Esophagus muscularis mucosa (tissue), 3 donors: ENCODE data around the gene GK2.

Source experiments
- POLR2A ChIP-seq: fragments of 450-650 bp; IDR thresholded peaks from one replicate; pipeline ENCODE4 v1.6.1; 2017; ENCODE audit warnings: antibody characterized with exemption, moderate library complexity, mild to moderate bottlenecking, low read depth
- TF ChIP-seq, protein P1 (sequence below), 3 experiments: fragments of 200-600 bp in 2 of 3; fragments of 450-650 bp in 1 of 3; sonication (generic) in 2 of 3; IDR thresholded peaks; one replicate each; pipeline ENCODE4 v1.5.1; 2017 to 2019; ENCODE audit warnings: antibody characterized with exemption in 3 of 3, mild to moderate bottlenecking in 2 of 3, moderate library complexity in 1 of 3

DNA sequence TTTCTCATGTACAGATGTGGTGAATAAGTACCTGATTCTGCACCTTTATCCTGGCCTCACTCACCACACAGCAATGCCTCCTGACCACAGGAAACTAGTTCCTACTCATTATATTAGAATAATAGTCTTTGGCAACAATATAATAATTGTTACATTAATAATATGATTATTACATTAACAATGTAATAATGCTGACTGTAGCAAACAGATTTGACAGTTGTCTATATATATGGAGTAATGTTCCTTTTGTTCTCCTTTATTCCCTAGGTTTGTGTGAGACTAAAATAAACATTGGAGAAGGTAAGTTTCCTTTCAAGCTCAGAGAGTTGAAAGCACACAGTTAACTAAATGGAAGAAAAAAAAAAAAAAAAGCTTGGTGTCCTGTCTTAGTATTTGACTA lies 41.6 kb downstream of the GK2 start:
- TF ChIP-seq, protein P1, sequence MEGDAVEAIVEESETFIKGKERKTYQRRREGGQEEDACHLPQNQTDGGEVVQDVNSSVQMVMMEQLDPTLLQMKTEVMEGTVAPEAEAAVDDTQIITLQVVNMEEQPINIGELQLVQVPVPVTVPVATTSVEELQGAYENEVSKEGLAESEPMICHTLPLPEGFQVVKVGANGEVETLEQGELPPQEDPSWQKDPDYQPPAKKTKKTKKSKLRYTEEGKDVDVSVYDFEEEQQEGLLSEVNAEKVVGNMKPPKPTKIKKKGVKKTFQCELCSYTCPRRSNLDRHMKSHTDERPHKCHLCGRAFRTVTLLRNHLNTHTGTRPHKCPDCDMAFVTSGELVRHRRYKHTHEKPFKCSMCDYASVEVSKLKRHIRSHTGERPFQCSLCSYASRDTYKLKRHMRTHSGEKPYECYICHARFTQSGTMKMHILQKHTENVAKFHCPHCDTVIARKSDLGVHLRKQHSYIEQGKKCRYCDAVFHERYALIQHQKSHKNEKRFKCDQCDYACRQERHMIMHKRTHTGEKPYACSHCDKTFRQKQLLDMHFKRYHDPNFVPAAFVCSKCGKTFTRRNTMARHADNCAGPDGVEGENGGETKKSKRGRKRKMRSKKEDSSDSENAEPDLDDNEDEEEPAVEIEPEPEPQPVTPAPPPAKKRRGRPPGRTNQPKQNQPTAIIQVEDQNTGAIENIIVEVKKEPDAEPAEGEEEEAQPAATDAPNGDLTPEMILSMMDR (IDR thresholded peaks at IDR 0.05): no peak
- TF ChIP-seq POLR2A: no peak
